Colon (tissue), 2 donors: Measurements from ENCODE around the gene IGF2R.

Source experiments
- FAIRE-seq: peaks from 2 replicates; lab custom pipeline; 2012; peaks lifted over from hg19 to GRCh38; lab: Jason Lieb, UNC
- donor health status: control.
- donor health status: control.

The IGF2R gene

GRCh38 chr6:160054271-160054670, 85.4 kb downstream of the IGF2R start:
- no peak for FAIRE-seq

DNA sequence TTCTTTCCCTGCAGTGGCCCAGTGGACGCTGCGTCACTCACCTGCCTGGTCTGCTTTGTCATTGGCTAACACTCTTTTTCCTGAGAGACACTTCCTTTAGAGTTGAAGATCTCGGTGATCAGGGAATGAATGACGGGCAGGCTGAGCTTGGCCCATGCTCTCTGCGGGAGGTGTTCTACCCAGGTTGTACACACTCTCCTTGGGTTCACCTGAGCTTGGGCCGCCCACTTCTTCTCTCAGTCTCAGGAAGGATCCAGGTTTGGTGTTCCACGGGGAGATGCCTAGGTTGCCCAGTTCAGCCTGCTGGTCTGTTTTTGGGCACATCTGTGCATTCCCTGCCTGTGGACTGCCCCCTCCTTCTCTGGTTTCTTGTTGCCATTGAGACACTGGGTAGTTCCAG, 86.0 kb downstream of the IGF2R start:
- FAIRE-seq = no peak

DNA sequence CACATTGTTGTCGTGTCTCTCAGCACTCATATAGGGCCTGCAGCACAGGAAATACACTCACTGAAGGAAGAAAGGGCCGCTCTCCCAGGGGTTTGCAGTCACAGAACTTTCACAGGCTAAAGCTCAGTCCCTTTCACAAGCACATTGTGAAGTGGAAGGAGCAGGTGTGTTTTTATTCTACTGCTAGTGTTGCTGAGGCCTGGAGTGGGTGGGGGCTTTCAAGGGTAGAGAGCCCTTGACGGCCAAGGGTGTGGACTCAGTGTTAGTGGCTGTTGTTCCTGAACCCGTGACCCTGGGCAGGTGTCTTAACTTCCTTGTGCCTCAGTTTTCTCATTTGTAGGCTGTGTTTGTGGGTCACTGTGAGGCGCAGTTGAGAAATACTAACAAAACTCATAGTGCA, 86.5 kb downstream of the IGF2R start:
- FAIRE-seq = no peak

- no peak for FAIRE-seq
Observed at GRCh38 chr6:160055813-160056212, 86.9 kb downstream of the IGF2R start.

DNA sequence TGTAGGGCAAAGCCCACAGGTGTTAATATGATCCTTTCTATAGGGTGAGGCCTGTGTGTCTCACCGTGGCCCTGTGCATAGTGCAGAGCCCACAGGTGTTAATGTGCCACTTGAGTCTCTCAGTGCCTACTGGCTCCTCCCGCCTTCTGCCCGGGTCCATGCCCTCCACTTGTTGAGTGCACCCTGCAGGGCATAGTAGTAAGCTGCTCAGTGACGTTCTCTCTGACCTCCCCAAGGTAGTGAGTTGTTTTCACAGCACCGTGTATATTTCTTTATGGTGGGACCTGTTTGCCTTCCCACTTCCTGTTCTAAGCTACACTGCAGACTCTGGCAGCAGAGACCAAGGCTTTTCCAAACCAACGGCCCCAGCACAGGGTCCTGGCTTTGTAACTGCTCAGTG, 88.2 kb downstream of the IGF2R start:
- no peak for FAIRE-seq

GRCh38 chr6:160058603-160059215, 89.8 kb downstream of the IGF2R start:
- FAIRE-seq = peak; percentile 5

DNA sequence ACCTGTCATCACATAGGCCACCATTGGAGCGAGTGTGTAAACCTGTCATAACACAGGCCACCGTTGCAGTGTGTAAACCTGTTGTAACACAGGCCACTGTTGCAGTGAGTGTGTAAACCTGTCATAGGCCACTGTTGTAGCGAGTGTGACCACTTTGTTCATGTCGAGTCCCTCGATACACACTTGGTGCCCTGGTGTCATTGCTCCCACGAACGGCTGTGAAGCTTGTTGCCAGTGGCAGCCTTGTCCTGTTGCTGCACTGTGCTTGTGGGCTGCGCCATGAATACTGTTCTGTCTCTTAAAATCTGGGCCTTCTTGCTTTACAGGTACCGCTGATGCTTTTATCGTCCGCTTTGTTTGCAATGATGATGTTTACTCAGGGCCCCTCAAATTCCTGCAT, 91.3 kb downstream of the IGF2R start:
- no peak for FAIRE-seq

DNA sequence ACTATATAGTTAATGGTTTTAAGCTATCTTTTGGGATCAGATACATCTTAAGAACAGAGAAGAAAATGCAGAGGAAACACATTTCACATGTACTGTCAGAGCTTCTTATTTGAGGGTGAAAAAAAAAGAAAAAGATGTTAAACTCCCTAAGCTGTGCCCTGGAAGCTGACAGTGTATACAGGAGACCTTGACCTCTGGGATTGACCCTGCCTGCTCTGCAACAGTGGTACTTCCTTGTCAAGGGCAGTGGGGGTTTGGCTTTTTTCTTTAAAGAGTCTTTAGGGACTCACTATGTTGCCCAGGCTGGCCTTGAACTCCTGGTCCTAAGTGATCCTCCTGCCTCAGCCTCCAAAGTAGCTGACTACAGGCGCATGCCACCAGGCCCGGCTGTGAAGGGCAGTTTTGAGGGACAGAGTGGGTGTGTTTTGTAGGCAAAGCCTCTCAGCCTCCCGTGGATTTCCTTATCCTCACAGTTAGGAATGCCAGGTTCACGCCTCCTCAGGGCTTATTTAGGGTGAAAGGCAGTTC, 92.1 kb downstream of the IGF2R start:
- FAIRE-seq = no peak

DNA sequence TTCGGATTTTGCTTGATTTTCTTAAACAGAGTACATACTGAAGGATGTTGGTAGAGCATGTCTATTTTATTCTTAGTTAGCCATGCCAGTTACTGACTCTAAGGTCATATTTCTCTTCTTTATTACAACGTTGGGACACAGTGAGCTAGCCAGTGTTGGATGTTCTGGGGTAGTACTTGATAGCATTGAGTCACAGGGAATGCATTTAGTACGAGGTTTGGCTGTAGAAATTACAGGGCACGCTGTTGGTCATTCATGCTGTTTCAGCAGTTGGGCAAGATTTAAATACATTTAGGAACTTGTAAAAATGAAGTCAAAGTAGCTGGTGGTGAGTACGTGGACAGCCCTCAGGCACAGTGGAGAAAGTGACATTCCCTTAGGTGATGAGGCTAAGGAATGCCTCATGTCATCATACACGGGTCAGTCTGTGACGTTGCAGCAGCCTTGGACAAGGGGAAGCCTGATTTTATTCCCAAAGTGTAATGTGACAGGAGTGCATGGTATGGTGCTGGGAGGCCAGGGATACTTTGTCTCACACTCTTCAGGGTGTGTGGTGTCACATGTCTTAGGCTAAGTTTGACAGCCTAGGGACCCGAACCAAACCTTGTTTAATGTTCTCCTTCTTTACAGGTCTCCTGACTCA, 95.0 kb downstream of the IGF2R start:
- FAIRE-seq = no peak

- no peak for FAIRE-seq
Observed at GRCh38 chr6:160065200-160065599, 96.3 kb downstream of the IGF2R start.

DNA sequence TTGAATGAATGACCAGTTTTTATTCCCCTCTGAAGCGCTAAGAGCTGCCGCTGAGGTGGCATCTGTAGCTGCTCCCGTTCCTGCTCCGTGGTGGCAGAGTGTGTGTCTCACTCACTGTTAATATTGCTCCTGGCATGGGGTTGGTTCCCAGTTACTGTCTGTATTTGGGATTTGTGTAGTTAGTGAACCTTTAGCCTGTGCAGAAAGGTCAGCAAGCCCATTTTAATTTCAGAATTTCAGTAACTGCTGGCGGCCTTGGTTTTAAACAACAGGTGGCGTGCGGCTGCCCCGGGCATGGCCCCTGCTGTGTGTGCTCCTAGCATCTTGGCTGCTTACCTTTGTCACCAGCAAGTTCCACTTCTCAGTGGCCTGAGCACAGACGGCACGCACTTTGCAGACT, 98.7 kb downstream of the IGF2R start:
- FAIRE-seq = no peak

- no peak for FAIRE-seq
Observed at GRCh38 chr6:160068346-160068745, 99.5 kb downstream of the IGF2R start.

DNA sequence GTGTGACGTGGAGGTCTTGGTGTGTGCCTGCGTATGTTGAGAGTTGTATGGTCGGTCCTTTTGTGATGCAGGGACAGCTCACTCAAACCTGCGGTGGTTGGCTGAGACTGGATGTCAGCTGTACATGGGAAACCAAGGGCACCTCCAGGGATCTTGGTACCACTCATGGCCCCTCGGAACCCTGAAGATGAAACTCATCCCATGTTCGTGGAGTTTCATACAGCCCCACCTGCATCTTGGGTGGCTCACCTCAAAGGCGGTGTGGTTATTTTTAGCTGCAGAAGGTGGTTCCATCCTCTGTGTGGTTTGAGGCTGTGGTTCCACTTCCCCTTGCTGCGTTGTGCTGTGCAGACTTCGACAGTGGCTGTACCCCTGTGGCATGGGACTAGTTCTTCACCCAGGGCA, 100.2 kb downstream of the IGF2R start:
- no peak for FAIRE-seq

GRCh38 chr6:160069459-160069858, 100.6 kb downstream of the IGF2R start:
- no peak for FAIRE-seq

GRCh38 chr6:160070427-160070826, 101.5 kb downstream of the IGF2R start:
- FAIRE-seq = no peak

DNA sequence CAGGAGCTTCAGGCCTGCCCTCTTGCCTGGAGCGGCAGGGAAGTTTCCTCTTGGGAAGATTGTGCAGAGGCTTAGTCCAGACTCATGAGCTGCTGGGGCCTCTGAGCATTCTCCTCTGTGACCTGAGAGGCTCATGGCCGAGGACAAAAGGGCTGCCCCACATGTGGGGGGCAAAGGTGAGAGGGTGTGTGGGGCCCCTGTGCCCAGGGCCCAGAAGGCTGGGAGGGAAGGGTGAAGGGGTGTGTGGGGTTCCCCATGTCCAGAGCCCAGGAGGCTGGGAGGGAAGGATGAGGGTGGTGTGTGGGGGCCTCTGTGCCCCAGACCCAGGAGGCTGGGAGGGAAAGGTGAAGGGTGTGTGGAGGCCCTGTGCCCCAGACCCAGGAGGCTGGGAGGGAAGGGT, 101.9 kb downstream of the IGF2R start:
- FAIRE-seq = no peak

DNA sequence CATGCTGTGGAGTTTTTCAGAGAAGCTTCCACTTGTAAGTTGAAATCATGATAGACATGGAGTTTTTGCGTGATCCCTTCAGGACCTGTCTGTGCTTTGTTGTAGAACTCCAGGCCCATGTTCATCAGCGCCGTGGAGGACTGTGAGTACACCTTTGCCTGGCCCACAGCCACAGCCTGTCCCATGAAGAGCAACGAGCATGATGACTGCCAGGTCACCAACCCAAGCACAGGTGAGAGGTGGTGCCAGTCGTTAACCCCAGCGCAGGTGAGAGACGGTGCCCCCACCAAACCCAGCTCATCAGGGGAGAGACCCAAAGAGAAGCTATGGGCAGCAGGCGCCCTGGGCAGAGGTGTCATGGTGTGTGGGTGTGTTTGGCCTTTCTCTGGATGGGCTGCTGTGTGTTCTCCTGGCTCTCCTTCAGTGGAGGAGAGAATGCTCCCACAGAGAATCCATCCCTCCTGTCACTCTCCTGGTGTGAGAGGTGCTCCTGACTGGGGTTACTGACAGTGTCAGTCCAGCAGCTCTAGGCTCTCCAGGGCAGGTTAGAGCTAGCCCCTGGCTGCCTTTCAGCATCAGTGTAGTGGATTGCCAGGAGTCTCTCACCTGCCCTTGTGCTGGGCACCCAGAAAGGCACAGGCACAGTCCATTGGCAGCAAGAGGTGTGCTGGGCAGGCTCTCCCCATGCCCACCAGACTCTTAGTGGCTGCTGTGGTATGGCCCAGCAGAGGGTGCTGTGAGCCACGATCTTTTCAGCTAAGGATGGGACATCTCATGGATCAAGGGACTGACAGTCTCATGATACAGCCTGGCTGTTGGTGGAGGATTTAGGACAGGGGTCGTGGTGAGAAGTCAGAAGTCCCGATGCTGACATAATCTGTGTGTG, 103.2 kb downstream of the IGF2R start:
- FAIRE-seq = no peak

DNA sequence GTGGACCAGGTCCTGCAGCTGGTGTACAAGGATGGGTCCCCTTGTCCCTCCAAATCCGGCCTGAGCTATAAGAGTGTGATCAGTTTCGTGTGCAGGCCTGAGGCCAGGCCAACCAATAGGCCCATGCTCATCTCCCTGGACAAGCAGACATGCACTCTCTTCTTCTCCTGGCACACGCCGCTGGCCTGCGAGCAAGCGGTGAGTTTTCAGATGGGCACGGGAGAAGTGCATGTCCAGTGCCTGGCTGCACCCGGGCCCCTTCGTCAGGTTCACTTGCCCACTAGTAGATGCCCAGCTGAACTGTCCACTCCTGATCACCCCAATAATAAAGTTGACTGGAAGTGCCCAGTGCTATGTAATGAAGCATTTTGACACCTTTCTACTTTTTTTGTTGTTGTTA, 104.4 kb downstream of the IGF2R start:
- FAIRE-seq = no peak

- no peak for FAIRE-seq
Observed at GRCh38 chr6:160076009-160076408, 107.1 kb downstream of the IGF2R start.

DNA sequence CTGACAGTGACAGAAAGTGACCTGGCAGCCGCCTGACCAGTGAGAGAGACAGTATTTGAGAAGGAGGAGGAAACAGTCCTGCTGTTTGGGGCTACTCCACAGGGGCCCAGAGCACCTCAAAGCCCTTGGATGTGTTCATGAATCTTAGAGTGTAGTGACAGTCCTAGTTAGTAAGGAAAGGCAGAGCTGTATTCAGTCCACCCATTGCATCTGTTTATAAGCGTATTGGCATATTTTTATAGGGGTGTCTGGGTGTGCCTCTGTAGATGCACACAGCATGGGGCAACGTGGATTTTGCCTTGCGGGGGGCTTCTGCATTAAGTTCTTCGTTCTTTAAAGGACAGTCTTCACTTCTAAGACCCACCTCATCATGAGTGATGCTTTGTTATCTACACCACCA, 108.1 kb downstream of the IGF2R start:
- FAIRE-seq = no peak

DNA sequence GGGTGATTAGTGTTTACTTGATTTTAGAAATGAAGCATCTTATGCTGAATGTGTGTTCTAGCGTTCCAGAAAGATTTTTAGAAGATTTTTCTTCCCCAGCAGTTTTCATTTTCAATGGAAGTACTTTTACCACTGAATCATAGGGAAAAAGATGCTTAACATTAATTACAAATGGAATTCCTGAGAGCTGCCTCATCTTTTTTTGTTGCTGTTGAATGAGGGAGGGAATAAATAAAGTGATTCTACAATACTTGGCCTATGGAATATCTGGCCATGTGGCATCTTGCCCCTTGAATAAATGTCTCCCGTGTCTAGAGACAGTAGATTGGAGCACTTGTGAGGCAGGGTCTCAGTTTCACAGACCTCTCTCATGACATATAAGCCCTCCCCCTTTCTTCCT, 108.6 kb downstream of the IGF2R start:
- FAIRE-seq = no peak

DNA sequence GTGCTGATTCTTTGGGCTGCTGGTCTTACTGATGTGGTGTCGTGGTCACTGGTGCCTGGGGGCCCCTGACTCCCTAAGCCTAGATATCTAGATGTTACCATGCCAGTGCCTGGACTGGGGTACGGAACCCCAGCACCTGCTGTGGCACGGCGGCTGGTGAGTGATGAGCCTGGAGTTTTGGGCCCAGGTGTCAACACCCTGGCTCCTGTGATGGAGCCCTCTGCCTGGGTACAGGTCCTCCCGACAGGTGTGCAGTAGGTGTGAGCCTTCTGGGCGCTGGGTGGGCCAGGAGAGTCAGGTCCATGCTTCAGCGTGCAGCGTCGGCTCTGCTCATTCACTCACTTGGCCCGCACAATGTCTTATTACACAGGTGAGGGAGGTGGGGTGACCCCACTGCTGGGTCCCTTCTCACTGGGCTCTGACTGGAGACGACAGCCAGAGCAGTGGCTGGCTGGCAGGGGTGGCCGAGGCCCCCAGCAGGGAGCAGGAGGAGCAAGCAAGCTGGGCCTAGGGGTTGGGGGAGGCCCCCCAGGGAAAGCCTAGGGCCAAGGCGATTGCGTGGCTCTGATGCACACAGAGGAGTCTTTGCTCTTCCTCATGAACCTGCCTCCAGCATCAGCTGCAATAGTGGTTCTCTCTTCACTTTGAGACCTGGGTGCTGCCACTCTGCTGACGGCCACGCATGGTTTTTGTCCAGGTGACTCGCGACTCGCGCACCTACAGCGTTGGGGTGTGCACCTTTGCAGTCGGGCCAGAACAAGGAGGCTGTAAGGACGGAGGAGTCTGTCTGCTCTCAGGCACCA, 110.2 kb downstream of the IGF2R start:
- FAIRE-seq = no peak
